OCI-LY3 (cell line): ENCODE results near the gene KRT79.

Experiments used
- CTCF ChIP-seq: fragments of 200-600, 300-600 bp; sonication (generic); IDR thresholded peaks from 2 replicates; pipeline ENCODE4 v1.5.1; 2014; ENCODE audit warnings: antibody characterized with exemption, low read length, low read depth
- EZH2phosphoT487 ChIP-seq: fragments of 200-600 bp; shearing (Covaris generic); IDR thresholded peaks from 2 replicates; pipeline ENCODE4 v1.6.1; 2018; ENCODE audit warnings: antibody characterized with exemption, mixed run types, low read depth

GRCh38 chr12:52811191-52812072 lies 22.7 kb downstream of the KRT79 start:
- no peak for TF ChIP-seq CTCF
- TF ChIP-seq EZH2phosphoT487, result no peak
